Measurements from ENCODE around the gene MAP2. TPM values are rescaled to one million over a fixed set of nuclear protein-coding genes. Genes with fewer than 3 reads are reported as not detected.

The MAP2 gene
- total and polyA plus RNA-seq, 2 of the 13 experiments (the other 11 are each of a cell fraction or from before 2014, with no cell fraction given): 0.08 TPM; not detected in 1

- TF ChIP-seq ELF4 (CRISPR knock-in tag; IDR thresholded peaks at IDR 0.05; ENCODE audit: borderline replicate concordance) (no peak), CHD4 (IDR thresholded peaks at IDR 0.05; ENCODE audit: borderline replicate concordance, low read length) (no peak), RBM39 (IDR thresholded peaks at IDR 0.05; ENCODE audit: low read depth, low read length, poor library complexity, severe bottlenecking) (no peak), DZIP1 (CRISPR knock-in tag; IDR thresholded peaks at IDR 0.05) (no peak), ZNF646 (CRISPR knock-in tag; IDR thresholded peaks at IDR 0.05) (no peak), MAF1 (CRISPR knock-in tag; IDR thresholded peaks at IDR 0.05; ENCODE audit: borderline replicate concordance) (no peak), ZNF816 (CRISPR knock-in tag; IDR thresholded peaks at IDR 0.05; ENCODE audit: borderline replicate concordance) (no peak), KDM1A (CRISPR knock-in tag; IDR thresholded peaks at IDR 0.05) (no peak), FOSL1 (CRISPR knock-in tag; IDR thresholded peaks at IDR 0.05; ENCODE audit: borderline replicate concordance) (peak; percentile 44; the same call in 1 of the 2 replicates), PLSCR1 (CRISPR knock-in tag; IDR thresholded peaks at IDR 0.05; ENCODE audit: borderline replicate concordance) (no peak), ZNF235 (CRISPR knock-in tag; IDR thresholded peaks at IDR 0.05; ENCODE audit: borderline replicate concordance) (no peak), NFE2 (CRISPR knock-in tag; IDR thresholded peaks at IDR 0.05) (peak; percentile 79), SAFB2 (CRISPR knock-in tag; IDR thresholded peaks at IDR 0.05; ENCODE audit: borderline replicate concordance, low read depth) (no peak), TEAD3 (CRISPR knock-in tag; optimal IDR thresholded peaks at IDR 0.05; ENCODE audit: borderline replicate concordance) (peak; percentile 16), ATF3 (CRISPR knock-in tag; IDR thresholded peaks at IDR 0.05) (peak; percentile 64), ZNF660 (CRISPR knock-in tag; IDR thresholded peaks at IDR 0.05; ENCODE audit: borderline replicate concordance, low read depth) (no peak)
- TF ChIP-seq, protein P1, sequence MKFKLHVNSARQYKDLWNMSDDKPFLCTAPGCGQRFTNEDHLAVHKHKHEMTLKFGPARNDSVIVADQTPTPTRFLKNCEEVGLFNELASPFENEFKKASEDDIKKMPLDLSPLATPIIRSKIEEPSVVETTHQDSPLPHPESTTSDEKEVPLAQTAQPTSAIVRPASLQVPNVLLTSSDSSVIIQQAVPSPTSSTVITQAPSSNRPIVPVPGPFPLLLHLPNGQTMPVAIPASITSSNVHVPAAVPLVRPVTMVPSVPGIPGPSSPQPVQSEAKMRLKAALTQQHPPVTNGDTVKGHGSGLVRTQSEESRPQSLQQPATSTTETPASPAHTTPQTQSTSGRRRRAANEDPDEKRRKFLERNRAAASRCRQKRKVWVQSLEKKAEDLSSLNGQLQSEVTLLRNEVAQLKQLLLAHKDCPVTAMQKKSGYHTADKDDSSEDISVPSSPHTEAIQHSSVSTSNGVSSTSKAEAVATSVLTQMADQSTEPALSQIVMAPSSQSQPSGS (CRISPR knock-in tag; IDR thresholded peaks at IDR 0.05): no peak
Measured at GRCh38 chr2:209495855-209496585, 72.2 kb downstream of the MAP2 start (continued).

Data from HepG2 (cell line).